ENCODE results near the gene ELMO1. TPM values are rescaled to one million over a fixed set of nuclear protein-coding genes. Genes with fewer than 3 reads are reported as not detected.

The ELMO1 gene
- total and polyA plus RNA-seq, 9 donors, result 8.9 to 48.9 (median 28.0) TPM

GRCh38 chr7:37085600-37085999 lies 363.1 kb downstream of the ELMO1 start:
- intact Hi-C loops (cut with DNase I), result no loop called here
- Histone ChIP-seq H3K4me3 (no peak overlapping the region), H3K36me3 (no peaks in the 10 kb centered on the region), H3K27me3 (no peaks in the 10 kb centered on the region), H3K27ac (no peak overlapping the region), H3K9me3 (no peaks in the 10 kb centered on the region), H3K4me1 (ENCODE audit: insufficient read depth) (peaks cover 7% of the 10 kb centered on the region)
- 84 to 93% (median 91%) methylated on average over 5 of the region's 5 CpGs for WGBS, 3 donors
- no peak for DNase-seq
- TF ChIP-seq EP300 (IDR thresholded peaks at IDR 0.05) (no peak), CTCF (IDR thresholded peaks at IDR 0.05) (no peak)

GRCh38 chr7:37084303-37084702 lies 364.4 kb downstream of the ELMO1 start:
- DNase-seq, result no peak

GRCh38 chr7:37083311-37084096 lies 365.2 kb downstream of the ELMO1 start:
- intact Hi-C loops (cut with DNase I), result no loop called here
- H3K9me3 ChIP-seq, result no peaks in the 10 kb centered on the region
- peak in 4 of 5 donors; percentile 18 to 58 (median 32) for DNase-seq

More at GRCh38 chr7:37084303-37084702, 364.4 kb downstream of the ELMO1 start:
- no peaks in the 10 kb centered on the region for H3K36me3 ChIP-seq
- H3K27me3 ChIP-seq, result no peaks in the 10 kb centered on the region
- no peak overlapping the region for H3K4me3 ChIP-seq
- 31 to 46% (median 40%) methylated on average over 2 of the region's 2 CpGs for WGBS, 3 donors
- no peaks in the 10 kb centered on the region for H3K9me3 ChIP-seq
- peak overlapping the region in 1 of 2 donors; percentile 58 for H3K27ac ChIP-seq
- peaks cover 7% of the 10 kb centered on the region for H3K4me1 ChIP-seq (ENCODE audit: insufficient read depth)
- no peak for TF ChIP-seq POLR2A (IDR thresholded peaks at IDR 0.05)
- TF ChIP-seq EP300 (IDR thresholded peaks at IDR 0.05), result no peak
- TF ChIP-seq CTCF (IDR thresholded peaks at IDR 0.05), result no peak
- intact Hi-C loops (cut with DNase I), result no loop called here

GRCh38 chr7:37081436-37081835 lies 367.2 kb downstream of the ELMO1 start:
- Histone ChIP-seq H3K27ac (no peak overlapping the region), H3K9me3 (no peaks in the 10 kb centered on the region), H3K27me3 (no peaks in the 10 kb centered on the region), H3K36me3 (no peaks in the 10 kb centered on the region), H3K4me3 (no peak overlapping the region), H3K4me1 (ENCODE audit: insufficient read depth) (peaks cover 7% of the 10 kb centered on the region)
- TF ChIP-seq EP300 (IDR thresholded peaks at IDR 0.05) (no peak), CTCF (IDR thresholded peaks at IDR 0.05) (no peak), POLR2A (IDR thresholded peaks at IDR 0.05) (no peak)
- peak in 4 of 5 donors; percentile 24 to 39 (median 31) for DNase-seq
- intact Hi-C loops (cut with DNase I), result no loop called here
- 24 to 25% (median 24%) methylated on average over 4 of the region's 4 CpGs for WGBS, 3 donors

More at GRCh38 chr7:37083311-37084096, 365.2 kb downstream of the ELMO1 start:
- Histone ChIP-seq H3K27me3 (no peaks in the 10 kb centered on the region), H3K27ac (peak overlapping the region; percentile 54 to 58), H3K4me1 (ENCODE audit: insufficient read depth) (peaks cover 7% of the 10 kb centered on the region), H3K4me3 (no peak overlapping the region), H3K36me3 (no peaks in the 10 kb centered on the region)
- TF ChIP-seq CTCF (IDR thresholded peaks at IDR 0.05), result no peak
- WGBS, 3 donors, result 16 to 29% (median 20%) methylated on average over 5 of the region's 5 CpGs

All from ovary (tissue), 9 donors.